GM12801 (cell line): ENCODE measurements around the gene TBXAS1.

Source experiments
- CTCF ChIP-seq: IDR thresholded peaks from one replicate; pipeline ENCODE4 v1.5.1; 2011; ENCODE audit warnings: control low read depth; ENCODE audit not compliant: insufficient read length; ENCODE audit errors: extremely low read depth

Gene TBXAS1

GRCh38 chr7:140025814-140026433 lies 196.9 kb downstream of the TBXAS1 start:
- no peak for TF ChIP-seq CTCF

- no peak for TF ChIP-seq CTCF
Observed at GRCh38 chr7:140026935-140027334, 197.9 kb downstream of the TBXAS1 start.

GRCh38 chr7:140027858-140028257 lies 198.8 kb downstream of the TBXAS1 start:
- no peak for TF ChIP-seq CTCF

- TF ChIP-seq CTCF: no peak
Observed at GRCh38 chr7:140028311-140028710, 199.2 kb downstream of the TBXAS1 start.

- no peak for TF ChIP-seq CTCF
Observed at GRCh38 chr7:140029072-140029471, 200.0 kb downstream of the TBXAS1 start.

- TF ChIP-seq CTCF: no peak
Observed at GRCh38 chr7:140031364-140031763, 202.3 kb downstream of the TBXAS1 start.

GRCh38 chr7:140033036-140033435 lies 204.0 kb downstream of the TBXAS1 start:
- TF ChIP-seq CTCF: no peak
